ENCODE results near the gene KCNMA1. TPM values are rescaled to one million over a fixed set of nuclear protein-coding genes. Genes with fewer than 3 reads are reported as not detected.

KCNMA1 gene
- polyA plus RNA-seq, 4 donors = 2.7 to 8.6 (median 7.7) TPM

GRCh38 chr10:76977901-76978300 lies 659.7 kb downstream of the KCNMA1 start:
- DNase-seq = no peak
- H3K4me3 ChIP-seq (ENCODE audit: low read depth in 1 of 3, low read length in 3 of 3) = no peak overlapping the region
- WGBS, 3 donors = 84 to 87% (median 84%) methylated on average over 7 of the region's 7 CpGs
- no peak for FAIRE-seq
- no peaks in the 10 kb centered on the region for H3K36me3 ChIP-seq (ENCODE audit: control insufficient read depth in 3 of 3, insufficient read depth in 2 of 3, low read depth in 1 of 3, low read length in 3 of 3)
- no peaks in the 10 kb centered on the region for H3K9me3 ChIP-seq (ENCODE audit: control insufficient read depth in 2 of 2, insufficient read depth in 1 of 2, low read depth in 1 of 2, low read length in 1 of 2)
- no peaks in the 10 kb centered on the region for H3K4me1 ChIP-seq (ENCODE audit: control insufficient read depth in 3 of 3, insufficient read depth in 2 of 3, low read depth in 1 of 3, low read length in 2 of 3)
- H3K27me3 ChIP-seq (ENCODE audit: control insufficient read depth in 3 of 3, insufficient read depth in 3 of 3, low read length in 3 of 3) = no peaks in the 10 kb centered on the region
- H3K27ac ChIP-seq (ENCODE audit: low read depth in 1 of 3, low read length in 2 of 3) = no peak overlapping the region

DNA sequence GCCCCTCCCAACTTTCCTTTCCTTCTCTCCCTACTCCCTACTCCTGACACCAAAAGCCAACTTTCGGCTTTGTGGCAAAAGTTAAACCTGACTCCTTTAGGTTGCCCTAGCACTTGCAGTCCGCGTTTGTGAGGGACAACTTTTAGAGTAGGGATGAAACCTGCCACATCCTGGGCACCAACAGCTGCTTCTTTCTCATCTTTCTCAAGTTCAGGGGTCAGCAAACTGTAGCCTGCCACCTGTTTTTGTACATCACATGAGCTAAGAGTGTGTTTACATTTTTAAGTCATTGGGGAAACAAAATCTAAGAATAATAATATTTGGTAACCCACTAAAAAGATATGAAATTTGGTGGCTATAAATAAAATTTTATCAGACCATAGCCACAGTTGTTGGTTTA lies 660.6 kb downstream of the KCNMA1 start:
- no peak for DNase-seq
- H3K36me3 ChIP-seq (ENCODE audit: control insufficient read depth in 3 of 3, insufficient read depth in 2 of 3, low read depth in 1 of 3, low read length in 3 of 3) = no peaks in the 10 kb centered on the region
- no peaks in the 10 kb centered on the region for H3K9me3 ChIP-seq (ENCODE audit: control insufficient read depth in 2 of 2, insufficient read depth in 1 of 2, low read depth in 1 of 2, low read length in 1 of 2)
- no peaks in the 10 kb centered on the region for H3K4me1 ChIP-seq (ENCODE audit: control insufficient read depth in 3 of 3, insufficient read depth in 2 of 3, low read depth in 1 of 3, low read length in 2 of 3)
- FAIRE-seq = no peak
- no peaks in the 10 kb centered on the region for H3K27me3 ChIP-seq (ENCODE audit: control insufficient read depth in 3 of 3, insufficient read depth in 3 of 3, low read length in 3 of 3)
- H3K4me3 ChIP-seq (ENCODE audit: low read depth in 1 of 3, low read length in 3 of 3) = no peak overlapping the region
- WGBS, 3 donors = 88 to 97% (median 90%) methylated on average over 3 of the region's 3 CpGs
- H3K27ac ChIP-seq (ENCODE audit: low read depth in 1 of 3, low read length in 2 of 3) = no peak overlapping the region

GRCh38 chr10:76976142-76976541 lies 661.5 kb downstream of the KCNMA1 start:
- H3K36me3 ChIP-seq (ENCODE audit: control insufficient read depth in 3 of 3, insufficient read depth in 2 of 3, low read depth in 1 of 3, low read length in 3 of 3) = no peaks in the 10 kb centered on the region
- no peak for FAIRE-seq
- no peaks in the 10 kb centered on the region for H3K4me1 ChIP-seq (ENCODE audit: control insufficient read depth in 3 of 3, insufficient read depth in 2 of 3, low read depth in 1 of 3, low read length in 2 of 3)
- no peaks in the 10 kb centered on the region for H3K9me3 ChIP-seq (ENCODE audit: control insufficient read depth in 2 of 2, insufficient read depth in 1 of 2, low read depth in 1 of 2, low read length in 1 of 2)
- 85 to 98% (median 92%) methylated on average over 1 of the region's 1 CpG for WGBS, 3 donors
- no peak for DNase-seq
- no peak overlapping the region for H3K27ac ChIP-seq (ENCODE audit: low read depth in 1 of 3, low read length in 2 of 3)
- no peak overlapping the region for H3K4me3 ChIP-seq (ENCODE audit: low read depth in 1 of 3, low read length in 3 of 3)
- H3K27me3 ChIP-seq (ENCODE audit: control insufficient read depth in 3 of 3, insufficient read depth in 3 of 3, low read length in 3 of 3) = no peaks in the 10 kb centered on the region

DNA sequence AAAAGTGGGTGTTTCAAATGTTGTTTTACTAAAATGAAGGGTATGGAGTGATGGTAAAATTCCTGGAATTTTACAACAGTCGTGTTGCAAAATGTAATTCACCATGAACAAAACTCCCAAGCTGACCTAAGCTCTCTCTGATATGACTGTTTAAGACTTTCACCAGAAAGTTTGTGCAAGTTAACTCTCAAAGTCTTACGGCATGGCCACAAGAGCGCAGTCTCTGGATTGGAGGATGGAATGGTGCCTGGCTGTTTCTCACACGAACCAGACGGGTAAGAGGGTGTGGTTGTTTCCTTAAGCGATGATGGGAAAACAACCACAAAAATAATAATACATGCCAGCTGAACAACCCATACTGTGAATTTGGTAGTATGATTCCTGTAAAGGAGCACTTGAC lies 662.5 kb downstream of the KCNMA1 start:
- H3K4me3 ChIP-seq (ENCODE audit: low read depth in 1 of 3, low read length in 3 of 3) = no peak overlapping the region
- H3K36me3 ChIP-seq (ENCODE audit: control insufficient read depth in 3 of 3, insufficient read depth in 2 of 3, low read depth in 1 of 3, low read length in 3 of 3) = no peaks in the 10 kb centered on the region
- DNase-seq (no peak), FAIRE-seq (no peak)
- 73 to 82% (median 75%) methylated on average over 6 of the region's 6 CpGs for WGBS, 3 donors
- no peaks in the 10 kb centered on the region for H3K9me3 ChIP-seq (ENCODE audit: control insufficient read depth in 2 of 2, insufficient read depth in 1 of 2, low read depth in 1 of 2, low read length in 1 of 2)
- no peak overlapping the region for H3K27ac ChIP-seq (ENCODE audit: low read depth in 1 of 3, low read length in 2 of 3)
- H3K4me1 ChIP-seq (ENCODE audit: control insufficient read depth in 3 of 3, insufficient read depth in 2 of 3, low read depth in 1 of 3, low read length in 2 of 3) = no peaks in the 10 kb centered on the region
- peaks cover 0 to 3% (median 0%) of the 10 kb centered on the region in 3 donors for H3K27me3 ChIP-seq (ENCODE audit: control insufficient read depth in 3 of 3, insufficient read depth in 3 of 3, low read length in 3 of 3)

- 66 to 70% (median 68%) methylated on average over 10 of the region's 10 CpGs for WGBS, 3 donors
- no peak for FAIRE-seq
- no peak for DNase-seq
Observed at GRCh38 chr10:76974017-76974691, 663.5 kb downstream of the KCNMA1 start.

GRCh38 chr10:76973091-76974016 lies 664.3 kb downstream of the KCNMA1 start:
- WGBS, 3 donors = 60 to 65% (median 64%) methylated on average over 10 of the region's 10 CpGs
- no peaks in the 10 kb centered on the region for H3K9me3 ChIP-seq (ENCODE audit: control insufficient read depth in 2 of 2, insufficient read depth in 1 of 2, low read depth in 1 of 2, low read length in 1 of 2)
- H3K36me3 ChIP-seq (ENCODE audit: control insufficient read depth in 3 of 3, insufficient read depth in 2 of 3, low read depth in 1 of 3, low read length in 3 of 3) = no peaks in the 10 kb centered on the region
- FAIRE-seq (no peak), DNase-seq (no peak)
- H3K4me1 ChIP-seq (ENCODE audit: control insufficient read depth in 3 of 3, insufficient read depth in 2 of 3, low read depth in 1 of 3, low read length in 2 of 3) = no peaks in the 10 kb centered on the region
- no peak overlapping the region for H3K4me3 ChIP-seq (ENCODE audit: low read depth in 1 of 3, low read length in 3 of 3)
- H3K27me3 ChIP-seq (ENCODE audit: control insufficient read depth in 3 of 3, insufficient read depth in 3 of 3, low read length in 3 of 3) = peaks cover 0 to 3% (median 0%) of the 10 kb centered on the region in 3 donors
- no peak overlapping the region for H3K27ac ChIP-seq (ENCODE audit: low read depth in 1 of 3, low read length in 2 of 3)

More at GRCh38 chr10:76974017-76974691, 663.5 kb downstream of the KCNMA1 start:
- Histone ChIP-seq H3K36me3 (ENCODE audit: control insufficient read depth in 3 of 3, insufficient read depth in 2 of 3, low read depth in 1 of 3, low read length in 3 of 3) (no peaks in the 10 kb centered on the region), H3K4me3 (ENCODE audit: low read depth in 1 of 3, low read length in 3 of 3) (no peak overlapping the region), H3K4me1 (ENCODE audit: control insufficient read depth in 3 of 3, insufficient read depth in 2 of 3, low read depth in 1 of 3, low read length in 2 of 3) (no peaks in the 10 kb centered on the region), H3K27ac (ENCODE audit: low read depth in 1 of 3, low read length in 2 of 3) (no peak overlapping the region), H3K27me3 (ENCODE audit: control insufficient read depth in 3 of 3, insufficient read depth in 3 of 3, low read length in 3 of 3) (peaks cover 0 to 3% (median 0%) of the 10 kb centered on the region in 3 donors), H3K9me3 (ENCODE audit: control insufficient read depth in 2 of 2, insufficient read depth in 1 of 2, low read depth in 1 of 2, low read length in 1 of 2) (no peaks in the 10 kb centered on the region)

DNA sequence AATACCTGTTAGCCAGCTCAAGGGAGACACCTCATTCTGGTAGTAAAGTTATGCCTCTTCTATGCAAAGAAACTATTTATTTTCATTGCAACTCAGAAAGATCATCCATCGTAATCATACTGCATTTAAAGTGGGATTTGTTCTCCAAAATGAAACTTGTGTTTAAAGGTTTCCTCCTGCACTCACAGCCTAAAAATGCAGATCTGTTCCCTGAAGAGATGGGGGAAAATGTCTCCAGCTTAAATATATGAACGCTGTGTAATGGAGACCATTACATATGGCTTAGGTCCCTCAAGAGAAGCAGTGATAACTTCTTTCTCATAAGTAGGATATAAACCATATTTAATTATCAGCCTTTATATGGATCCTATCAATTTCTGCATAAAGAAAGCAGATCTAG lies 665.1 kb downstream of the KCNMA1 start:
- DNase-seq = no peak

DNA sequence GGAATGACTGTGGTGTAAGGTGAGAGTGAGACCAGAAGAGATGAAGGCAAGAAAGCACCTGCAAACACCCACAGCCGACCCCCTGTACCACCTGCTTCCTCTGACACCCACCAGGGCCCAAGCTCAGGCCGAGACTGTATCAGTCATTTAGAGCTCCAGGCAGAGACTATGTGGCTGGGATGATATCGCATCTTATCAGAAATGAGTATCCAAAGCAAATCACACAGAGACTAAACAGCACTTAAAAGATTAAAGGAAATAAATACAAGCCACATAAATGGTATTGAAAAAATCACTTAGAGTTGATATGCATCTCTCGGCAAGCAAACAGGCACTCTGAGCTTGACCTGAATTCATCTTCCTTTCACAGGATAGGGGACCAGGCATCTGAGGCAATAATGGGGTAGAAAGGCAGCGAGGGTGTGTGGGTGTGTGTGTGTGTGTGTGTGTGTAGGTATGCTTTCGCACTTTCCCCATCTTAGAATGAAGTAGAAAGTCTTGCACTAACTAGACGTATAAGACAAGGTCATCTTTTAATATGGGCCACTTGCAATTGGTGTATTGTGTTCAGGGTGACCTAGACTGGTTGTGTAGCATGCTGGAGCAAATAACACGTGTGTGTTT lies 665.9 kb downstream of the KCNMA1 start:
- peaks cover 0 to 3% (median 0%) of the 10 kb centered on the region in 3 donors for H3K27me3 ChIP-seq (ENCODE audit: control insufficient read depth in 3 of 3, insufficient read depth in 3 of 3, low read length in 3 of 3)
- DNase-seq (no peak), FAIRE-seq (no peak)
- no peak overlapping the region for H3K27ac ChIP-seq (ENCODE audit: low read depth in 1 of 3, low read length in 2 of 3)
- H3K36me3 ChIP-seq (ENCODE audit: control insufficient read depth in 3 of 3, insufficient read depth in 2 of 3, low read depth in 1 of 3, low read length in 3 of 3) = no peaks in the 10 kb centered on the region
- WGBS, 3 donors = 61 to 74% (median 69%) methylated on average over 8 of the region's 8 CpGs
- H3K4me1 ChIP-seq (ENCODE audit: control insufficient read depth in 3 of 3, insufficient read depth in 2 of 3, low read depth in 1 of 3, low read length in 2 of 3) = no peaks in the 10 kb centered on the region
- no peaks in the 10 kb centered on the region for H3K9me3 ChIP-seq (ENCODE audit: control insufficient read depth in 2 of 2, insufficient read depth in 1 of 2, low read depth in 1 of 2, low read length in 1 of 2)
- H3K4me3 ChIP-seq (ENCODE audit: low read depth in 1 of 3, low read length in 3 of 3) = no peak overlapping the region

More for the DNA sequence above, 665.1 kb downstream of the KCNMA1 start:
- Histone ChIP-seq H3K27ac (ENCODE audit: low read depth in 1 of 3, low read length in 2 of 3) (no peak overlapping the region), H3K4me1 (ENCODE audit: control insufficient read depth in 3 of 3, insufficient read depth in 2 of 3, low read depth in 1 of 3, low read length in 2 of 3) (no peaks in the 10 kb centered on the region), H3K36me3 (ENCODE audit: control insufficient read depth in 3 of 3, insufficient read depth in 2 of 3, low read depth in 1 of 3, low read length in 3 of 3) (no peaks in the 10 kb centered on the region), H3K9me3 (ENCODE audit: control insufficient read depth in 2 of 2, insufficient read depth in 1 of 2, low read depth in 1 of 2, low read length in 1 of 2) (no peaks in the 10 kb centered on the region), H3K4me3 (ENCODE audit: low read depth in 1 of 3, low read length in 3 of 3) (no peak overlapping the region), H3K27me3 (ENCODE audit: control insufficient read depth in 3 of 3, insufficient read depth in 3 of 3, low read length in 3 of 3) (peaks cover 0 to 3% (median 0%) of the 10 kb centered on the region in 3 donors)
- no peak for FAIRE-seq
- 84 to 97% (median 88%) methylated on average over 2 of the region's 2 CpGs for WGBS, 3 donors

Data from small intestine (tissue), 7 donors.